Measurements from ENCODE around the gene EXOSC9.

Gene EXOSC9

GRCh38 chr4:121799208-121799823, 1.8 kb upstream of the EXOSC9 start:
- TF ChIP-seq GATA2 (IDR thresholded peaks at IDR 0.05; ENCODE audit: low read depth, low read length) (no peak), GATA3 (IDR thresholded peaks at IDR 0.05; ENCODE audit: low read depth, low read length) (no peak)

GRCh38 chr4:121799867-121800501, 1.1 kb upstream of the EXOSC9 start:
- TF ChIP-seq GATA2 (IDR thresholded peaks at IDR 0.05; ENCODE audit: low read depth, low read length), result no peak
- TF ChIP-seq GATA3 (IDR thresholded peaks at IDR 0.05; ENCODE audit: low read depth, low read length), result no peak

GRCh38 chr4:121800638-121800960, 524 bp upstream of the EXOSC9 start:
- no peak for TF ChIP-seq GATA2 (IDR thresholded peaks at IDR 0.05; ENCODE audit: low read depth, low read length)
- TF ChIP-seq GATA3 (IDR thresholded peaks at IDR 0.05; ENCODE audit: low read depth, low read length), result no peak

GRCh38 chr4:121801715-121802075, 572 bp downstream of the EXOSC9 start:
- TF ChIP-seq GATA3 (IDR thresholded peaks at IDR 0.05; ENCODE audit: low read depth, low read length) (no peak), GATA2 (IDR thresholded peaks at IDR 0.05; ENCODE audit: low read depth, low read length) (no peak)

- TF ChIP-seq GATA3 (IDR thresholded peaks at IDR 0.05; ENCODE audit: low read depth, low read length) (no peak), GATA2 (IDR thresholded peaks at IDR 0.05; ENCODE audit: low read depth, low read length) (no peak)
Measured at GRCh38 chr4:121806411-121806810, 5.3 kb downstream of the EXOSC9 start.

- no peak for TF ChIP-seq GATA2 (IDR thresholded peaks at IDR 0.05; ENCODE audit: low read depth, low read length)
- no peak for TF ChIP-seq GATA3 (IDR thresholded peaks at IDR 0.05; ENCODE audit: low read depth, low read length)
Measured at GRCh38 chr4:121811122-121811521, 10.0 kb downstream of the EXOSC9 start.

- TF ChIP-seq GATA3 (IDR thresholded peaks at IDR 0.05; ENCODE audit: low read depth, low read length), result no peak
- TF ChIP-seq GATA2 (IDR thresholded peaks at IDR 0.05; ENCODE audit: low read depth, low read length), result no peak
Measured at GRCh38 chr4:121814756-121815155, 13.6 kb downstream of the EXOSC9 start.

- no peak for TF ChIP-seq GATA2 (IDR thresholded peaks at IDR 0.05; ENCODE audit: low read depth, low read length)
- no peak for TF ChIP-seq GATA3 (IDR thresholded peaks at IDR 0.05; ENCODE audit: low read depth, low read length)
Measured at GRCh38 chr4:121817006-121817405, 15.9 kb downstream of the EXOSC9 start.

GRCh38 chr4:121817701-121818100, 16.6 kb downstream of the EXOSC9 start:
- TF ChIP-seq GATA2 (IDR thresholded peaks at IDR 0.05; ENCODE audit: low read depth, low read length), result no peak
- TF ChIP-seq GATA3 (IDR thresholded peaks at IDR 0.05; ENCODE audit: low read depth, low read length), result no peak

- TF ChIP-seq GATA2 (IDR thresholded peaks at IDR 0.05; ENCODE audit: low read depth, low read length), result no peak
- TF ChIP-seq GATA3 (IDR thresholded peaks at IDR 0.05; ENCODE audit: low read depth, low read length), result no peak
Measured at GRCh38 chr4:121818215-121818614, 17.1 kb downstream of the EXOSC9 start.

GRCh38 chr4:121819216-121819965, 18.3 kb downstream of the EXOSC9 start:
- TF ChIP-seq GATA2 (IDR thresholded peaks at IDR 0.05; ENCODE audit: low read depth, low read length) (no peak), GATA3 (IDR thresholded peaks at IDR 0.05; ENCODE audit: low read depth, low read length) (no peak)

- TF ChIP-seq GATA2 (IDR thresholded peaks at IDR 0.05; ENCODE audit: low read depth, low read length) (no peak), GATA3 (IDR thresholded peaks at IDR 0.05; ENCODE audit: low read depth, low read length) (no peak)
Measured at GRCh38 chr4:121822047-121822446, 20.9 kb downstream of the EXOSC9 start.

GRCh38 chr4:121822796-121823504, 21.8 kb downstream of the EXOSC9 start:
- TF ChIP-seq GATA2 (IDR thresholded peaks at IDR 0.05; ENCODE audit: low read depth, low read length) (no peak), GATA3 (IDR thresholded peaks at IDR 0.05; ENCODE audit: low read depth, low read length) (no peak)

- TF ChIP-seq GATA2 (IDR thresholded peaks at IDR 0.05; ENCODE audit: low read depth, low read length) (no peak), GATA3 (IDR thresholded peaks at IDR 0.05; ENCODE audit: low read depth, low read length) (no peak)
Measured at GRCh38 chr4:121823505-121824170, 22.5 kb downstream of the EXOSC9 start, which contains the start of gene CCNA2. TSS of gene CCNA2 (minus strand) at chr4:121823883. CDS start at chr4:121823628, 255 bp downstream.

All from SH-SY5Y (cell line).